Activated T-cell treated with anti-CD3 and anti-CD28 coated beads, Interleukin-2, amount 50 U/mL, for 72 hours (primary cell): Measurements from ENCODE around the gene FOXK1. TPM values are rescaled to one million over a fixed set of nuclear protein-coding genes. Genes with fewer than 3 reads are reported as not detected.

ENCODE experiments used
- ATAC-seq, 2 donors: fragments of 150-1000 bp; cut with Tn5 transposase; replicated peaks in 1 of 2; 2 replicates each; pipeline ENCODE4 v1.10.0; 2021; ENCODE audit warnings: moderate library complexity in 2 of 2, mild to moderate bottlenecking in 1 of 2
- DNase-seq, 2 donors: peaks; one replicate each; pipeline ENCODE4 v3.0.0; 2021 to 2022; ENCODE audit warnings: mixed read lengths in 1 of 2
- H3K27ac Mint-ChIP-seq: one replicate; pipeline ENCODE4 v1.8.0; 2022; ENCODE audit warnings: mild to moderate bottlenecking, moderate library complexity, mixed read lengths
- H3K27me3 Mint-ChIP-seq: one replicate; pipeline ENCODE4 v1.8.0; 2022; ENCODE audit warnings: low read depth, mixed read lengths
- H3K36me3 Mint-ChIP-seq, 2 donors: one replicate each; pipeline ENCODE4 v1.8.0; 2022; ENCODE audit warnings: mixed read lengths in 2 of 2, mild to moderate bottlenecking in 1 of 2; ENCODE audit not compliant: insufficient read depth in 2 of 2
- H3K4me1 Mint-ChIP-seq: one replicate; pipeline ENCODE4 v1.8.0; 2022; ENCODE audit warnings: low read depth, mixed read lengths
- H3K4me3 Mint-ChIP-seq, 2 donors: one replicate each; pipeline ENCODE4 v1.8.0; 2022; ENCODE audit warnings: mild to moderate bottlenecking in 2 of 2, mixed read lengths in 2 of 2, moderate library complexity in 2 of 2
- H3K9me3 Mint-ChIP-seq, 2 donors: one replicate each; pipeline ENCODE4 v1.8.0; 2022; ENCODE audit warnings: mixed read lengths in 2 of 2
- total RNA-seq, 2 donors: library from RNA; stranded (reverse); gene quantifications; one replicate each; pipeline ENCODE4 v1.2.3, GENCODE V29; 2022

FOXK1 gene
- total RNA-seq, 2 donors from 2014 or later, result 38.6 to 41.0 TPM

DNA sequence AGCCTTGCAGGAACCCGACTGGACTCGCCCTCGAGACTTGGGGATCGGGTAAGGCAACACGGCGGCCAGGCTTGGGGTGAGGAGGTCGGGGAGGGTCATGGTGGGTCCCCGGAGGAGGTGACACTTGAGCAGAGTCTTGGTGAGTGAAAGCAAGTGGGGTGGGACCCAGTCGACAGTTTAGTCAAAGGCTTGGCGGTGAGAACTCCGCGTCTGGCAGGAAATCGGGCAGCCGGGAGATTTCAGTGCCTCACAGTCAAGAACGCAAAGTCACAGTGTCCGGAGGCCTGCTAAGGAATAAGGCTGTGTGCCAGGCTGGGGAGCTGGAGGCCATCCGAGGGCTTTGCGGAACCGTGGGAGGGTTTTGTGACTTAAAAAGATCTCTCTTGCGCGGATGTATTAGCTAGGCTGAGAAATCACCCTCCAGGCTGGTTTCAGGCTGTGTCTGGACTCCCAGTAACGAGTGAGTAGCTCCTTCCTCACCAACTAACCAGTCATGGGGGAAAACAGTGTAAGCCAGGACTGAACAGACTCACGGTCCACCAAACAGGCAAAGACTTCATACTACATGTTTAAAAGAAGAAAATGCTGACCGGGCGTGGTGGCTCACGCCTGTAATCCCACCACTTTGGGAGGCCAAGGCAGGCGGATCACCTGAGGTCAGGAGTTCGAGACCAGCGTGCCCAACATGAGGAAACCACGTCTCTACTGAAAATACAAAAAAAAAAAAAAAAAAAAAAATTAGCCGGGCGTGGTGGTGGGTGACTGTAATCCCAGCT lies 93.9 kb downstream of the FOXK1 start:
- Mint-ChIP-seq H3K4me3 (peak overlapping the region; percentile 93 to 98), H3K27ac (peak overlapping the region; percentile 90), H3K4me1 (peaks cover 48% of the 10 kb centered on the region), H3K36me3 (peaks cover 0 to 3% of the 10 kb centered on the region in 2 donors), H3K9me3 (no peaks in the 10 kb centered on the region), H3K27me3 (no peaks in the 10 kb centered on the region)
- DNase-seq (peak; percentile 49 to 51), ATAC-seq (peak in 1 of 2 donors; percentile 28)

DNA sequence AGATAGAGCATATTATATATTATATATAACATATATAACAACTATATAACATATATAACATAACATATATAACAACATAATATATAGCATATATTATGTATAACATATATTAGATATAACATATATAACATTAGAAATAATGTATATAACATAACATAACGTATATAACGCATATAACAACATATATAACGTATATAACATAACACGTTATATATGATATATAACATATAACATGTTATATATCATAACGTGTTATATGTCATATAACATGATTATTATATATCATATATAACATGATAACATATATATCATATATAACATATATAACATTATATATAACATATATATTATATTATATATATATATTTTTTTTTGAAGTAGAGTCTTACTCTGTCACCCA lies 97.0 kb downstream of the FOXK1 start:
- Mint-ChIP-seq H3K4me3 (no peak overlapping the region), H3K36me3 (peaks cover 0 to 8% of the 10 kb centered on the region in 2 donors), H3K9me3 (no peaks in the 10 kb centered on the region), H3K27me3 (no peaks in the 10 kb centered on the region), H3K27ac (no peak overlapping the region), H3K4me1 (peaks cover 37% of the 10 kb centered on the region)
- DNase-seq, result no peak
- ATAC-seq, result no peak

- no peaks in the 10 kb centered on the region for H3K27me3 Mint-ChIP-seq
- DNase-seq (no peak), ATAC-seq (no peak)
- H3K9me3 Mint-ChIP-seq, result no peaks in the 10 kb centered on the region
- H3K4me3 Mint-ChIP-seq, result no peak overlapping the region
- no peak overlapping the region for H3K27ac Mint-ChIP-seq
- peaks cover 17% of the 10 kb centered on the region for H3K4me1 Mint-ChIP-seq
- peaks cover 0 to 6% of the 10 kb centered on the region in 2 donors for H3K36me3 Mint-ChIP-seq
These were observed 99.4 kb downstream of the FOXK1 start for GRCh38 chr7:4781366-4782069.

DNA sequence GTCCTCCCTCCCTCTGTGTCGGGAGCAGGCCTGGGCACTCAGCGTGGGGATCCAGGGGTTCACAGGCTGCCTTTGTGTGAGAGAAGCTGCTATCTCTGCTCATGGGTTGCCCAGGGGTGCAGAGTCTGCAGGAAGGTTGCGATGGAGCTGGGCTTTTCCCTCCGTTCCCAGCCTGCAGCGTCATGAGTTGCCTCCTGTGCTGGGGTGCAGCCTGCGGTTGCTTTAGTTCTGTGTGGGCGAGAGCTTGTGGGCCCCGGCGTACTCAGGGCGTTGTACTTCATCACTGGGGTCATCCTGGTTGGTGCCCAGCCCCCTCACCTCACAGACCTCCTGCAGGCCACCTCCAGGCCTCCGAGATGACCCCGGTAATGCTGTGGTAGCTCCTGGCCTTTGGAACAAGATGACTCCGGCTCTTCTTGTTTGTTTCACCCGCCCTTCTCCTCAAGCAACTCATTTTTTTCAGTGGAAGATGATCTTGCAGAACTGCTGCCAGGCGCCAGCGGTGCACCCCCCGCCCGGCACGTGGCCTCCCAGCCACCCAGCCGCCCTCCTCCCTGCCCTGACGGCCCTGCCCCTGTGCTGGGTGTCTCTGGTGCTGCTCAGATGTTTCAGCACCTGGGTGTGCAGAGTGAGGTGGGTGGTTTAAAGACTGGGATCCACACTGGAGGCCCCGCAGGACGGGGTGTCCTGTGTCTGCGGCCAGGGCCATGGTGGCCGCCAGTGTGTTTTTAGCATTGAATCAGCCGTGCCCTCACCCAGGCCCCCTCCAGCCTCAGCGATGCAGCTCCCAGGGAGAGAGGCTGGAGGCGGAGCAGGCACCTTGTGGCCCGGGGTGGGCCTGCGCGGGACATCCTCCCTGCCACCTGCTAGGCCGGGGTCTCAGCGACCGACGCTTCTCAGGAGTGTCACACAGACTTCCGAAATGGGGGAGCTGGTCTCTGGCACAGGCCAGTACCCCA lies 100.5 kb downstream of the FOXK1 start:
- Mint-ChIP-seq H3K4me3 (no peak overlapping the region), H3K4me1 (peaks cover 9% of the 10 kb centered on the region), H3K9me3 (no peaks in the 10 kb centered on the region), H3K27ac (no peak overlapping the region), H3K36me3 (peaks cover 0 to 6% of the 10 kb centered on the region in 2 donors), H3K27me3 (no peaks in the 10 kb centered on the region)
- ATAC-seq (no peak), DNase-seq (no peak)

- ATAC-seq, result no peak
- H3K4me3 Mint-ChIP-seq, result no peak overlapping the region
- no peak for DNase-seq
- H3K27ac Mint-ChIP-seq, result no peak overlapping the region
- H3K9me3 Mint-ChIP-seq, result no peaks in the 10 kb centered on the region
- H3K4me1 Mint-ChIP-seq, result peaks cover 3% of the 10 kb centered on the region
- peaks cover 0 to 6% of the 10 kb centered on the region in 2 donors for H3K36me3 Mint-ChIP-seq
- H3K27me3 Mint-ChIP-seq, result no peaks in the 10 kb centered on the region
These were observed 101.2 kb downstream of the FOXK1 start for GRCh38 chr7:4783292-4783652.

DNA sequence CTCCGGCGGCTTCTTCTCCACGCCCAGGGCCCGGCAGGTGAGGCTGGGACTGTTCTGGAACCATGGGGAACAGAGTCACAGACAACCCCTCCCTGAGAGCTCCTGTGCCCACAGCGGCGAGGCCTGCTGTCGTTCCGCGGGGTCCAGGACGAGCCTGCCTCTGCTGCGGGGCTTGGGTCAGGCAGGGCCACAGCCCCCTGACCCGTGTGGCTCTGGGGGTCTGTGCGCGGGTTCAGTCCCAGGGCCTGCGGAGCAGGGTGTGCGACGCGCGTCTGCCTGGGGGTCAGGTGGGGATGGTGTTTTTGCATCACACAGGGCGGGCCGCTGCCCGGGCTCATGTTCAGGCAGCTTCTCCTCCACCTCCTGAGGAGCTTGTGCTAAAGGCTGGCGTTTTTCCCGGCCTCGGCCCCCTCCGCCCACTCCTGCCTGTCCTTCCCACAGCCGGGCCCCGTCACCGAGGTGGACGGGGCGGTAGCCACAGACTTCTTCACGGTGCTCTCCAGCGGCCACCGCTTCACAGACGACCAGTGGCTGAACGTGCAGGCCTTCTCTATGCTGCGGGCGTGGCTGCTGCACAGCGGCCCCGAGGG lies 101.8 kb downstream of the FOXK1 start:
- Mint-ChIP-seq H3K36me3 (peaks cover 0 to 6% of the 10 kb centered on the region in 2 donors), H3K4me1 (no peaks in the 10 kb centered on the region), H3K27me3 (no peaks in the 10 kb centered on the region), H3K27ac (no peak overlapping the region), H3K4me3 (no peak overlapping the region), H3K9me3 (no peaks in the 10 kb centered on the region)
- DNase-seq (no peak), ATAC-seq (peak in 1 of 2 donors; percentile 24)

- H3K36me3 Mint-ChIP-seq, result peaks cover 0 to 5% of the 10 kb centered on the region in 2 donors
- H3K27me3 Mint-ChIP-seq, result no peaks in the 10 kb centered on the region
- DNase-seq (no peak), ATAC-seq (no peak)
- H3K9me3 Mint-ChIP-seq, result no peaks in the 10 kb centered on the region
- no peak overlapping the region for H3K27ac Mint-ChIP-seq
- no peak overlapping the region for H3K4me3 Mint-ChIP-seq
- H3K4me1 Mint-ChIP-seq, result no peaks in the 10 kb centered on the region
These were observed 102.7 kb downstream of the FOXK1 start for GRCh38 chr7:4784799-4785198.

GRCh38 chr7:4785371-4785770 lies 103.3 kb downstream of the FOXK1 start:
- H3K27ac Mint-ChIP-seq, result no peak overlapping the region
- no peaks in the 10 kb centered on the region for H3K9me3 Mint-ChIP-seq
- H3K36me3 Mint-ChIP-seq, result peaks cover 0 to 5% of the 10 kb centered on the region in 2 donors
- no peaks in the 10 kb centered on the region for H3K27me3 Mint-ChIP-seq
- H3K4me1 Mint-ChIP-seq, result no peaks in the 10 kb centered on the region
- ATAC-seq (no peak), DNase-seq (no peak)
- no peak overlapping the region for H3K4me3 Mint-ChIP-seq

- DNase-seq (no peak), ATAC-seq (no peak)
- Mint-ChIP-seq H3K36me3 (peaks cover 0 to 5% of the 10 kb centered on the region in 2 donors), H3K4me1 (no peaks in the 10 kb centered on the region), H3K27me3 (no peaks in the 10 kb centered on the region), H3K9me3 (no peaks in the 10 kb centered on the region), H3K27ac (no peak overlapping the region), H3K4me3 (no peak overlapping the region)
These were observed 103.9 kb downstream of the FOXK1 start for GRCh38 chr7:4786015-4786414.

- no peaks in the 10 kb centered on the region for H3K4me1 Mint-ChIP-seq
- no peaks in the 10 kb centered on the region for H3K27me3 Mint-ChIP-seq
- ATAC-seq, result no peak
- DNase-seq, result no peak
- no peaks in the 10 kb centered on the region for H3K9me3 Mint-ChIP-seq
- peaks cover 0 to 3% of the 10 kb centered on the region in 2 donors for H3K36me3 Mint-ChIP-seq
- no peak overlapping the region for H3K27ac Mint-ChIP-seq
- H3K4me3 Mint-ChIP-seq, result no peak overlapping the region
These were observed 105.4 kb downstream of the FOXK1 start for GRCh38 chr7:4787541-4787940.

- H3K27me3 Mint-ChIP-seq, result no peaks in the 10 kb centered on the region
- no peak overlapping the region for H3K4me3 Mint-ChIP-seq
- peaks cover 0 to 3% of the 10 kb centered on the region in 2 donors for H3K36me3 Mint-ChIP-seq
- DNase-seq, result no peak
- H3K27ac Mint-ChIP-seq, result no peak overlapping the region
- no peaks in the 10 kb centered on the region for H3K9me3 Mint-ChIP-seq
- no peak for ATAC-seq
- H3K4me1 Mint-ChIP-seq, result no peaks in the 10 kb centered on the region
These were observed 106.0 kb downstream of the FOXK1 start for GRCh38 chr7:4787947-4788626.

- H3K9me3 Mint-ChIP-seq, result no peaks in the 10 kb centered on the region
- H3K27me3 Mint-ChIP-seq, result no peaks in the 10 kb centered on the region
- H3K27ac Mint-ChIP-seq, result no peak overlapping the region
- no peak for ATAC-seq
- H3K4me3 Mint-ChIP-seq, result no peak overlapping the region
- H3K36me3 Mint-ChIP-seq, result peaks cover 0 to 3% of the 10 kb centered on the region in 2 donors
- H3K4me1 Mint-ChIP-seq, result no peaks in the 10 kb centered on the region
- DNase-seq, result no peak
These were observed 106.6 kb downstream of the FOXK1 start for GRCh38 chr7:4788627-4789189.
